Measurements from ENCODE around the gene TH. TPM values are rescaled to one million over a fixed set of nuclear protein-coding genes. Genes with fewer than 3 reads are reported as not detected.
A peak's percentile ranks its signal among the peaks of the same experiment; 100 is the strongest.

TH gene
- total RNA-seq, 1 donor from 2014 or later: not detected

DNA sequence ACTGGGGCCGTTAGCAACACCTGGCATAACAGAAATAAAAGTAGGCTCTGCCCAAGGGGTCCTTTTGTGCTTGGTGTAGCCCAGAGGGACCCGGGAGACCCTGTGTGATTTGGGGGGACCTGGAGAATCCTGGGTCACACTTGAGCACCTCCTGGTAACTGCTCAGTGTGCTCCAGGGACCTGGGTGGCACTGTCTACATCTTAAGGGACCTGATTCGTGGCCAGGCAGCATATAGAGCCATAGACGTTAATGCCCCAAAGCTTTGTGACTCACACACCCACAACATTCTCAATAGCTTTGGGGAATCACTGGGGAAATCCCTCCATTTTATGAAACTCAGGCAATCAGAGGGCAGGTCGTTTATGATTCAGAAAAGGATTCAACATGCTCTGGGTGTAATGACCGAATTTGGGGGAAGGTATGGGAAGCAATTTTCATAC is 28.8 kb downstream of the TH start:
- no peak overlapping the region for H3K4me3 ChIP-seq (ENCODE audit: low read length in 3 of 3)
- H3K27me3 ChIP-seq (ENCODE audit: control insufficient read depth in 3 of 3, insufficient read depth in 3 of 3, low read length in 3 of 3): peaks cover 64 to 75% (median 70%) of the 10 kb centered on the region in 3 donors
- H3K36me3 ChIP-seq (ENCODE audit: control insufficient read depth in 3 of 3, insufficient read depth in 3 of 3, low read length in 3 of 3): no peaks in the 10 kb centered on the region
- no peak overlapping the region for H3K9ac ChIP-seq (ENCODE audit: low read depth in 1 of 3, low read length in 3 of 3)
- H3K4me1 ChIP-seq (ENCODE audit: control insufficient read depth in 3 of 3, insufficient read depth in 3 of 3, low read length in 3 of 3): peaks cover 0 to 19% (median 11%) of the 10 kb centered on the region in 3 donors
- no peak overlapping the region for H3K27ac ChIP-seq (ENCODE audit: low read depth, low read length)
- H3K9me3 ChIP-seq (ENCODE audit: control insufficient read depth in 3 of 3, low read length in 3 of 3): no peaks in the 10 kb centered on the region

GRCh38 chr11:2142300-2142759 is 29.3 kb downstream of the TH start:
- Histone ChIP-seq H3K9me3 (ENCODE audit: control insufficient read depth in 3 of 3, low read length in 3 of 3) (no peaks in the 10 kb centered on the region), H3K4me3 (ENCODE audit: low read length in 3 of 3) (no peak overlapping the region), H3K36me3 (ENCODE audit: control insufficient read depth in 3 of 3, insufficient read depth in 3 of 3, low read length in 3 of 3) (no peaks in the 10 kb centered on the region), H3K27ac (ENCODE audit: low read depth, low read length) (no peak overlapping the region), H3K27me3 (ENCODE audit: control insufficient read depth in 3 of 3, insufficient read depth in 3 of 3, low read length in 3 of 3) (peaks cover 64 to 72% (median 72%) of the 10 kb centered on the region in 3 donors), H3K4me1 (ENCODE audit: control insufficient read depth in 3 of 3, insufficient read depth in 3 of 3, low read length in 3 of 3) (peaks cover 0 to 19% (median 11%) of the 10 kb centered on the region in 3 donors), H3K9ac (ENCODE audit: low read depth in 1 of 3, low read length in 3 of 3) (no peak overlapping the region)

DNA sequence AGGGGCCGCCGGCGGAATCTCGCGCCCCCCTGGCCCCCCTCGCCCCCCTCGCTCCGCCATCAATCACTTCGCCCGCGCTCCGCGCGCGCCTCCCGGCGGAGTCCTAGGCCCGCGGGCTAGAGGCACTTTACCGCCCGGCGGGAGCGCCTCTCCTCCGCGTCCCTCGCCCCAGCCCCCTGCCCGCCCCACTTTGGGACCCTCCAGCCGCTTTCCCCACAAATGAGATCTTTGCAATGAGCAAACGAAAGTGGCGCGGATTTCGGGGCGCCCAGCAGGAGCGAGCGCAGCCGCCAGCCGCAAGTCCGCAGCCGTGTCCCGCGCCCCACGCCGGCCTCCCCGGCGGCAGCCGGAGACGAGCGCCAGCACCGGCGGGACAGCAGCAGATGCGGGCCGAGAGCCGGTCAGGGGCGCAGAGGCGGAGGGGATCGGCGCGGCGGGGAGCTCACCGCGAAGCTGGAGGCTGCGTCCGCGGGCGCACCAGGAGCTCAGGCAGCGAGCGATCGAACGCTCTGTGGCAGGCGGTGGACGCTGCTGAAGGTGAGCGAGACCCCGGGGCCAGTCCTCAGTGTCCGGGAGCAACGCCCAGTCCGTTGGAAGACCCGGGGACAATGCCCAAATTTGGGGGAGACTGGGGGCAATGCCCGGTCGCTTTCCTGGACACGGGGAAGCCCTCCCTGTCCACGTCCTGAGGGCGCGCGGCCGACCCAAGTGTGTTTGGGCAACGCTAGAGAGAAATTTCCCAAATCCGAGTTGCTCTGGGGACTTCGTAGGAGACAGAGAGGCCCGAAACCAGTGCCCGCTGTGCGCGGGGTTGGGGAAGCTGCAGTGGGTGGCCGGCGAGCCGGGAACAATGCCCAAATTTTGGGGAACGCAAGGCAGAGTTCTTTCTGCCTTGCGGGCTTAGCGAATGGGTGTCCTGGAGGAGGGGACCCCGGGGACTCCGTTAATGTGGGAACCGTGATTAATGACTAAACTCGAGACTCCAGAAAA is 30.9 kb downstream of the TH start:
- peak overlapping the region in 2 of 3 donors; percentile 13 to 27 for H3K4me3 ChIP-seq (ENCODE audit: low read length in 3 of 3)
- H3K4me1 ChIP-seq (ENCODE audit: control insufficient read depth in 3 of 3, insufficient read depth in 3 of 3, low read length in 3 of 3): peaks cover 0 to 16% (median 11%) of the 10 kb centered on the region in 3 donors
- no peaks in the 10 kb centered on the region for H3K36me3 ChIP-seq (ENCODE audit: control insufficient read depth in 3 of 3, insufficient read depth in 3 of 3, low read length in 3 of 3)
- peaks cover 58 to 64% (median 64%) of the 10 kb centered on the region in 3 donors for H3K27me3 ChIP-seq (ENCODE audit: control insufficient read depth in 3 of 3, insufficient read depth in 3 of 3, low read length in 3 of 3)
- no peaks in the 10 kb centered on the region for H3K9me3 ChIP-seq (ENCODE audit: control insufficient read depth in 3 of 3, low read length in 3 of 3)
- peak overlapping the region in 1 of 3 donors; percentile 25 for H3K9ac ChIP-seq (ENCODE audit: low read depth in 1 of 3, low read length in 3 of 3)
- H3K27ac ChIP-seq (ENCODE audit: low read depth, low read length): no peak overlapping the region

- Histone ChIP-seq H3K4me1 (ENCODE audit: control insufficient read depth in 3 of 3, insufficient read depth in 3 of 3, low read length in 3 of 3) (peaks cover 0 to 16% (median 13%) of the 10 kb centered on the region in 3 donors), H3K27me3 (ENCODE audit: control insufficient read depth in 3 of 3, insufficient read depth in 3 of 3, low read length in 3 of 3) (peaks cover 55% of the 10 kb centered on the region in 3 donors), H3K9me3 (ENCODE audit: control insufficient read depth in 3 of 3, low read length in 3 of 3) (no peaks in the 10 kb centered on the region), H3K9ac (ENCODE audit: low read depth in 1 of 3, low read length in 3 of 3) (no peak overlapping the region), H3K36me3 (ENCODE audit: control insufficient read depth in 3 of 3, insufficient read depth in 3 of 3, low read length in 3 of 3) (no peaks in the 10 kb centered on the region), H3K4me3 (ENCODE audit: low read length in 3 of 3) (peak overlapping the region in 2 of 3 donors; percentile 22 to 30), H3K27ac (ENCODE audit: low read depth, low read length) (no peak overlapping the region)
Observed at GRCh38 chr11:2139621-2140337, 31.8 kb downstream of the TH start.

GRCh38 chr11:2139123-2139521 is 32.5 kb downstream of the TH start, which contains the start of gene IGF2:
TSS of gene IGF2 (minus strand) at chr11:2139389. CDS start at chr11:2135523, 3,866 bp downstream.
- Histone ChIP-seq H3K4me1 (ENCODE audit: control insufficient read depth in 3 of 3, insufficient read depth in 3 of 3, low read length in 3 of 3) (peaks cover 0 to 13% (median 10%) of the 10 kb centered on the region in 3 donors), H3K9me3 (ENCODE audit: control insufficient read depth in 3 of 3, low read length in 3 of 3) (no peaks in the 10 kb centered on the region), H3K9ac (ENCODE audit: low read depth in 1 of 3, low read length in 3 of 3) (no peak within 1 kb of the TSS), H3K4me3 (ENCODE audit: low read length in 3 of 3) (peak within 1 kb of the TSS; percentile 29 to 43 (median 30)), H3K27ac (ENCODE audit: low read depth, low read length) (no peak within 1 kb of the TSS), H3K36me3 (ENCODE audit: control insufficient read depth in 3 of 3, insufficient read depth in 3 of 3, low read length in 3 of 3) (no peaks in the 10 kb centered on the region), H3K27me3 (ENCODE audit: control insufficient read depth in 3 of 3, insufficient read depth in 3 of 3, low read length in 3 of 3) (peaks cover 50 to 55% (median 53%) of the 10 kb centered on the region in 3 donors)

DNA sequence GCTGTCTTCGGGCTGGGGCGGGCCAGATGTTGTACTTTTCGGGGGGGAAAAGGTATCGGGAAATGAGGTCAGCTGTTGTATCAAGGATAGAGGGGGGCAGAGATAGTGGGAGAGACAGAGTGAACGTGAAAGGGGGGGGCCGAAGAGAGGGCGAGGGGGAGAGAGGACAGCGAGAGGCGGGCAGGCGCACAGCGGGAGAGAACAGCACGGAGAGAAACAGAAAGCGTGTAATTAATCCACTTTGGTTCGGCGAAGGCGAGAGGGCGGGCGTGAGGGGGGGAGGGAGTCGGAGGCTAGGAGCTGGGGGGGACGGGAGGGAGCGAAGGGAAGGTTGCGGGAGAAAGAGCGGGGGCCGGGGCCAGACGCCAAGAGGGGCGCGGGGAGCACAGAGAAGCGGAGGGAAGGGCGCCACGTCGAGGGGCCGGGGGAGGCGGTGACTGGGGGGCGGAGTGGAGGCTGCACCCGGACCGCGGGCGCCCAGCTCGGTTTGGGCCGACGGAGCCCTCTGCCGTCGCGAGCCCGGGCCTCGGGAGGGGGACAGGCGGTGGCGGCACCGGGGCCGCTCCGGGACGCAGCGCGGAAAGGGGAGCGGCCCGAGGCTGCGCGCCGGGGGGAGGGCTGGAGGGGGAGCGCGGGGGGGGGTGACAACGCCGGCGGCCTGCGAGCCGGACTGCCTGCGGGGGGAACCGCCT is 33.0 kb downstream of the TH start:
- Histone ChIP-seq H3K4me1 (ENCODE audit: control insufficient read depth in 3 of 3, insufficient read depth in 3 of 3, low read length in 3 of 3) (peaks cover 0 to 7% (median 7%) of the 10 kb centered on the region in 3 donors), H3K27ac (ENCODE audit: low read depth, low read length) (no peak overlapping the region), H3K9me3 (ENCODE audit: control insufficient read depth in 3 of 3, low read length in 3 of 3) (no peaks in the 10 kb centered on the region), H3K4me3 (ENCODE audit: low read length in 3 of 3) (peak overlapping the region in 2 of 3 donors; percentile 29 to 43), H3K27me3 (ENCODE audit: control insufficient read depth in 3 of 3, insufficient read depth in 3 of 3, low read length in 3 of 3) (peaks cover 50 to 55% (median 53%) of the 10 kb centered on the region in 3 donors), H3K9ac (ENCODE audit: low read depth in 1 of 3, low read length in 3 of 3) (no peak overlapping the region), H3K36me3 (ENCODE audit: control insufficient read depth in 3 of 3, insufficient read depth in 3 of 3, low read length in 3 of 3) (no peaks in the 10 kb centered on the region)

DNA sequence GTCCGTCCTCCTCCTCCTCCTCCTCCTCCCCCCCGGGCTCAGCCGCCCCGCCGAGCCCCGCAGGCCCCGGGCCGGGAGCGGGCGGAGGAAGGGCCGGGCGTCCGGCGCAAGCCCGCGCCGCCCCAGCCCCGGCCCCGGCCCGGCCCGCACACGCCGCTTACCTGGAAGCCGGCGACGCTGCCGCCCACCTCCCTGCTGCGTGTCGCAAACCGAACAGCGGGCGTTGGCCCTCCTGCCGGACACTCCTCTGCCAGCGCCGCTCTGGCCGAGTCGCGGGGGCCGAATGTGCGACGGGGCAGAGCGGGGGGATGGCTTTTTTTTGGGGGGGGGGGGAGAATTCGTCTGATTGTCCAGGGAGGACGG is 33.6 kb downstream of the TH start:
- no peak overlapping the region for H3K9ac ChIP-seq (ENCODE audit: low read depth in 1 of 3, low read length in 3 of 3)
- no peaks in the 10 kb centered on the region for H3K9me3 ChIP-seq (ENCODE audit: control insufficient read depth in 3 of 3, low read length in 3 of 3)
- peaks cover 0 to 7% (median 7%) of the 10 kb centered on the region in 3 donors for H3K4me1 ChIP-seq (ENCODE audit: control insufficient read depth in 3 of 3, insufficient read depth in 3 of 3, low read length in 3 of 3)
- no peak overlapping the region for H3K27ac ChIP-seq (ENCODE audit: low read depth, low read length)
- no peak overlapping the region for H3K4me3 ChIP-seq (ENCODE audit: low read length in 3 of 3)
- H3K36me3 ChIP-seq (ENCODE audit: control insufficient read depth in 3 of 3, insufficient read depth in 3 of 3, low read length in 3 of 3): peaks cover 0 to 2% (median 0%) of the 10 kb centered on the region in 3 donors
- H3K27me3 ChIP-seq (ENCODE audit: control insufficient read depth in 3 of 3, insufficient read depth in 3 of 3, low read length in 3 of 3): peaks cover 51 to 56% (median 54%) of the 10 kb centered on the region in 3 donors

- Histone ChIP-seq H3K27me3 (ENCODE audit: control insufficient read depth in 3 of 3, insufficient read depth in 3 of 3, low read length in 3 of 3) (peaks cover 49 to 53% (median 50%) of the 10 kb centered on the region in 3 donors), H3K4me1 (ENCODE audit: control insufficient read depth in 3 of 3, insufficient read depth in 3 of 3, low read length in 3 of 3) (peaks cover 0 to 7% (median 3%) of the 10 kb centered on the region in 3 donors), H3K9ac (ENCODE audit: low read depth in 1 of 3, low read length in 3 of 3) (peak overlapping the region in 1 of 3 donors; percentile 8), H3K36me3 (ENCODE audit: control insufficient read depth in 3 of 3, insufficient read depth in 3 of 3, low read length in 3 of 3) (peaks cover 0 to 2% (median 0%) of the 10 kb centered on the region in 3 donors), H3K9me3 (ENCODE audit: control insufficient read depth in 3 of 3, low read length in 3 of 3) (no peaks in the 10 kb centered on the region), H3K27ac (ENCODE audit: low read depth, low read length) (no peak overlapping the region), H3K4me3 (ENCODE audit: low read length in 3 of 3) (peak overlapping the region; percentile 36 to 56 (median 52))
Observed at GRCh38 chr11:2137202-2138067, 34.2 kb downstream of the TH start.

- Histone ChIP-seq H3K9me3 (ENCODE audit: control insufficient read depth in 3 of 3, low read length in 3 of 3) (no peaks in the 10 kb centered on the region), H3K9ac (ENCODE audit: low read depth in 1 of 3, low read length in 3 of 3) (peak overlapping the region in 1 of 3 donors; percentile 8), H3K4me3 (ENCODE audit: low read length in 3 of 3) (peak overlapping the region; percentile 27 to 56 (median 52)), H3K36me3 (ENCODE audit: control insufficient read depth in 3 of 3, insufficient read depth in 3 of 3, low read length in 3 of 3) (peaks cover 0 to 4% (median 3%) of the 10 kb centered on the region in 3 donors), H3K27me3 (ENCODE audit: control insufficient read depth in 3 of 3, insufficient read depth in 3 of 3, low read length in 3 of 3) (peaks cover 48 to 50% (median 49%) of the 10 kb centered on the region in 3 donors), H3K4me1 (ENCODE audit: control insufficient read depth in 3 of 3, insufficient read depth in 3 of 3, low read length in 3 of 3) (peaks cover 0 to 7% (median 3%) of the 10 kb centered on the region in 3 donors), H3K27ac (ENCODE audit: low read depth, low read length) (no peak overlapping the region)
Observed at GRCh38 chr11:2136952-2137201, 34.7 kb downstream of the TH start.
